HepG2 (cell line): Measurements from ENCODE around the gene CBX5. TPM values are rescaled to one million over a fixed set of nuclear protein-coding genes. Genes with fewer than 3 reads are reported as not detected.
A peak's percentile ranks its signal among the peaks of the same experiment; 100 is the strongest.

Source experiments
- DNMT3B ChIP-seq: conservative IDR thresholded peaks from 2 replicates; pipeline ENCODE4 v1.6.1; 2016; ENCODE audit warnings: missing biosample characterization, control low read depth
- FOXC1 ChIP-seq: sonication (generic); formaldehyde crosslinking; IDR thresholded peaks from 2 replicates; pipeline ENCODE4 v1.8.0; 2022; ENCODE audit warnings: mild to moderate bottlenecking, missing genetic modification reagents, borderline replicate concordance
- HMGA1 ChIP-seq: sonication (generic); formaldehyde crosslinking; conservative IDR thresholded peaks from 2 replicates; pipeline ENCODE4 v1.4.0; 2020; ENCODE audit warnings: missing genetic modification reagents
- ISL2 ChIP-seq: sonication (generic); formaldehyde crosslinking; IDR thresholded peaks from 2 replicates; pipeline ENCODE4 v1.5.0; 2020; ENCODE audit warnings: missing genetic modification reagents
- NFE2L1 ChIP-seq: sonication (generic); formaldehyde crosslinking; IDR thresholded peaks from 2 replicates; pipeline ENCODE4 v1.4.0; 2020; ENCODE audit warnings: missing genetic modification reagents, mild to moderate bottlenecking, borderline replicate concordance
- SNAI1 ChIP-seq: sonication (generic); formaldehyde crosslinking; IDR thresholded peaks from 2 replicates; pipeline ENCODE4 v1.5.0; 2020; ENCODE audit warnings: mild to moderate bottlenecking, missing genetic modification reagents, borderline replicate concordance
- ZNF224 ChIP-seq: sonication (generic); formaldehyde crosslinking; IDR thresholded peaks from 2 replicates; pipeline ENCODE4 v1.5.0; 2020; ENCODE audit warnings: mild to moderate bottlenecking, missing genetic modification reagents
- ZNF546 ChIP-seq: sonication (generic); formaldehyde crosslinking; conservative IDR thresholded peaks from 2 replicates; pipeline ENCODE4 v1.8.1; 2023; ENCODE audit warnings: mild to moderate bottlenecking, missing genetic modification reagents
- ZNF556 ChIP-seq: sonication (generic); formaldehyde crosslinking; IDR thresholded peaks from 2 replicates; pipeline ENCODE4 v1.4.0; 2020; ENCODE audit warnings: mild to moderate bottlenecking, missing genetic modification reagents, borderline replicate concordance
- ZNF567 ChIP-seq: sonication (generic); formaldehyde crosslinking; IDR thresholded peaks from 2 replicates; pipeline ENCODE4 v1.8.1; 2023; ENCODE audit warnings: mild to moderate bottlenecking, missing genetic modification reagents, borderline replicate concordance
- polyA plus RNA-seq, 8 experiments: library from polyadenylated mRNA; depleted of rRNA in 3 of 8; stranded (reverse) in 7 of 8; unstranded in 1 of 8; fragments of >200 nt; fragmentation: Illumina TruSeq in 4 of 8; extraction: Trizol in 4 of 8; gene quantifications; 2 replicates each; pipeline versions ENCODE4 v1.2.1 to v1.2.3, GENCODE V29; 2011 to 2016; ENCODE audit warnings: low read depth in 4 of 8, missing spikeins in 1 of 8, mixed read lengths in 1 of 8; ENCODE audit not compliant: insufficient read depth in 1 of 8
- total RNA-seq, 5 experiments: library from RNA; depleted of rRNA; stranded (reverse); fragments of >200 nt; fragmentation: Illumina TruSeq; extraction: Trizol; gene quantifications; 2 replicates each; pipeline ENCODE4 v1.2.3, GENCODE V29; 2016; ENCODE audit warnings: low read depth in 1 of 5
- TF ChIP-seq, protein P1 (sequence below): sonication (generic); formaldehyde crosslinking; IDR thresholded peaks from 2 replicates; pipeline ENCODE4 v1.4.0; 2020; ENCODE audit warnings: missing genetic modification reagents, borderline replicate concordance
- TF ChIP-seq, protein P2 (sequence below): IDR thresholded peaks from 2 replicates; pipeline ENCODE4 v1.6.1; 2016
- TF ChIP-seq, protein P3 (sequence below): sonication (generic); formaldehyde crosslinking; IDR thresholded peaks from 2 replicates; pipeline ENCODE4 v1.5.0; 2020; ENCODE audit warnings: mild to moderate bottlenecking, missing genetic modification reagents
- TF ChIP-seq, protein P4 (sequence below): sonication (generic); formaldehyde crosslinking; IDR thresholded peaks from 2 replicates; pipeline ENCODE4 v1.8.0; 2022; ENCODE audit warnings: mild to moderate bottlenecking, missing genetic modification reagents, borderline replicate concordance
- TF ChIP-seq, protein P5 (sequence below): IDR thresholded peaks from 2 replicates; pipeline ENCODE4 v1.6.1; 2016; ENCODE audit warnings: missing biosample characterization, missing genetic modification reagents, low read depth
- TF ChIP-seq, protein P6 (sequence below): sonication (generic); formaldehyde crosslinking; IDR thresholded peaks from 2 replicates; pipeline ENCODE4 v1.4.0; 2020; ENCODE audit warnings: missing genetic modification reagents, borderline replicate concordance

The CBX5 gene
- total and polyA plus RNA-seq, 2 of the 13 experiments (the other 11 are each of a cell fraction or from before 2014, with no cell fraction given), result 16.0 to 22.2 TPM

DNA sequence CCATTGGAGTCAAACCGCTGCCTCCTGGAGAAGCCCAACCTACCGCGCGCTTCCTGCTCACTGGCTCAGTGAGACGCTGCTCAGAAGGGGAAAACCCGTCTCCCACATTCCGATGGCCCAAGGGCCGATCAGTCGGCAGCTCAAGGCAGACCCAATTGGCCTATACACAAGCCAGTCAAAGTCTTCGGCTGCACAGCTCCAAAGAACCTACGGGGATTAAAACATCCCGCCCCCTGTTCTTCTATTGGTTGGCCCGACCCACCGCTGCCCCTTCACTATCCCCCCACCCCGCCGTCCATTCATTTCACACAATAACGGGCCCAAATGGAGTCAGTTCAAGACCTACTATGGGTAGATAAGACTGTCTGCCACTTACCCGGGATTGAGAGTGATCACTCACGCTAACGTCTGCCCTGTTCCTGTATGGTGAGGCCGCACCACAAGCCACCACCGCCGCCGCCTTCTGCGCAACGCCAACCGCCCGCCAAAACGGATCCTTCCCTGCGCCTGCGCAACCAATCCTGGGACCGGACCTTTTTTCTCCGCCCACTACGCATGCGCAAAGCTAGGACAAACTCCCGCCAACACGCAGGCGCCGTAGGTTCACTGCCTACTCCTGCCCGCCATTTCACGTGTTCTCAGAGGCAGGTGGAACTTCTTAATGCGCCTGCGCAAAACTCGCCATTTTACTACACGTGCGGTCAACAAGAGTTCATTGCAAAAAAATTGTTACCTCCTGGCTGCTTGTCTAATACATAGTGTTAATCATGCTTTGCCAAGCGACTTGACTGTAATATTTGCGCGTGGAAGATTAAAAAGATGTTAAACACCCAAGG, at the start of gene CBX5 (continued):
- peak; percentile 93; the same call in 1 of the 2 replicates for TF ChIP-seq SNAI1
- TF ChIP-seq DNMT3B (CRISPR knock-in tag), result no peak; the same call in 1 of the 2 replicates
- TF ChIP-seq NFE2L1 (CRISPR knock-in tag), result no peak
- TF ChIP-seq, protein P1, sequence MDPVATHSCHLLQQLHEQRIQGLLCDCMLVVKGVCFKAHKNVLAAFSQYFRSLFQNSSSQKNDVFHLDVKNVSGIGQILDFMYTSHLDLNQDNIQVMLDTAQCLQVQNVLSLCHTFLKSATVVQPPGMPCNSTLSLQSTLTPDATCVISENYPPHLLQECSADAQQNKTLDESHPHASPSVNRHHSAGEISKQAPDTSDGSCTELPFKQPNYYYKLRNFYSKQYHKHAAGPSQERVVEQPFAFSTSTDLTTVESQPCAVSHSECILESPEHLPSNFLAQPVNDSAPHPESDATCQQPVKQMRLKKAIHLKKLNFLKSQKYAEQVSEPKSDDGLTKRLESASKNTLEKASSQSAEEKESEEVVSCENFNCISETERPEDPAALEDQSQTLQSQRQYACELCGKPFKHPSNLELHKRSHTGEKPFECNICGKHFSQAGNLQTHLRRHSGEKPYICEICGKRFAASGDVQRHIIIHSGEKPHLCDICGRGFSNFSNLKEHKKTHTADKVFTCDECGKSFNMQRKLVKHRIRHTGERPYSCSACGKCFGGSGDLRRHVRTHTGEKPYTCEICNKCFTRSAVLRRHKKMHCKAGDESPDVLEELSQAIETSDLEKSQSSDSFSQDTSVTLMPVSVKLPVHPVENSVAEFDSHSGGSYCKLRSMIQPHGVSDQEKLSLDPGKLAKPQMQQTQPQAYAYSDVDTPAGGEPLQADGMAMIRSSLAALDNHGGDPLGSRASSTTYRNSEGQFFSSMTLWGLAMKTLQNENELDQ (CRISPR knock-in tag), result no peak
- TF ChIP-seq, protein P2, sequence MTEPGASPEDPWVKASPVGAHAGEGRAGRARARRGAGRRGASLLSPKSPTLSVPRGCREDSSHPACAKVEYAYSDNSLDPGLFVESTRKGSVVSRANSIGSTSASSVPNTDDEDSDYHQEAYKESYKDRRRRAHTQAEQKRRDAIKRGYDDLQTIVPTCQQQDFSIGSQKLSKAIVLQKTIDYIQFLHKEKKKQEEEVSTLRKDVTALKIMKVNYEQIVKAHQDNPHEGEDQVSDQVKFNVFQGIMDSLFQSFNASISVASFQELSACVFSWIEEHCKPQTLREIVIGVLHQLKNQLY (CRISPR knock-in tag), result no peak
- TF ChIP-seq ZNF224 (CRISPR knock-in tag), result 0 out of 2 replicates have a peak, but pooled peaks have one; percentile 46
- TF ChIP-seq, protein P3, sequence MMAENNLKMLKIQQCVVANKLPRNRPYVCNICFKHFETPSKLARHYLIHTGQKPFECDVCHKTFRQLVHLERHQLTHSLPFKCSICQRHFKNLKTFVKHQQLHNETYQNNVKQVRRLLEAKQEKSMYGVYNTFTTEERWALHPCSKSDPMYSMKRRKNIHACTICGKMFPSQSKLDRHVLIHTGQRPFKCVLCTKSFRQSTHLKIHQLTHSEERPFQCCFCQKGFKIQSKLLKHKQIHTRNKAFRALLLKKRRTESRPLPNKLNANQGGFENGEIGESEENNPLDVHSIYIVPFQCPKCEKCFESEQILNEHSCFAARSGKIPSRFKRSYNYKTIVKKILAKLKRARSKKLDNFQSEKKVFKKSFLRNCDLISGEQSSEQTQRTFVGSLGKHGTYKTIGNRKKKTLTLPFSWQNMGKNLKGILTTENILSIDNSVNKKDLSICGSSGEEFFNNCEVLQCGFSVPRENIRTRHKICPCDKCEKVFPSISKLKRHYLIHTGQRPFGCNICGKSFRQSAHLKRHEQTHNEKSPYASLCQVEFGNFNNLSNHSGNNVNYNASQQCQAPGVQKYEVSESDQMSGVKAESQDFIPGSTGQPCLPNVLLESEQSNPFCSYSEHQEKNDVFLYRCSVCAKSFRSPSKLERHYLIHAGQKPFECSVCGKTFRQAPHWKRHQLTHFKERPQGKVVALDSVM (CRISPR knock-in tag), result 0 out of 2 replicates have a peak, but pooled peaks have one; percentile 15
- TF ChIP-seq, protein P4, sequence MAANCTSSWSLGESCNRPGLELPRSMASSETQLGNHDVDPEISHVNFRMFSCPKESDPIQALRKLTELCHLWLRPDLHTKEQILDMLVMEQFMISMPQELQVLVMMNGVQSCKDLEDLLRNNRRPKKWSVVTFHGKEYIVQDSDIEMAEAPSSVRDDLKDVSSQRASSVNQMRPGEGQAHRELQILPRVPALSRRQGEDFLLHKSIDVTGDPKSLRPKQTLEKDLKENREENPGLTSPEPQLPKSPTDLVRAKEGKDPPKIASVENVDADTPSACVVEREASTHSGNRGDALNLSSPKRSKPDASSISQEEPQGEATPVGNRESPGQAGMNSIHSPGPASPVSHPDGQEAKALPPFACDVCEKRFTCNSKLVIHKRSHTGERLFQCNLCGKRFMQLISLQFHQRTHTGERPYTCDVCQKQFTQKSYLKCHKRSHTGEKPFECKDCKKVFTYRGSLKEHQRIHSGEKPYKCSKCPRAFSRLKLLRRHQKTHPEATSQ, result no peak
- peak; percentile 96 for TF ChIP-seq ZNF546 (CRISPR knock-in tag)
- TF ChIP-seq, protein P5, sequence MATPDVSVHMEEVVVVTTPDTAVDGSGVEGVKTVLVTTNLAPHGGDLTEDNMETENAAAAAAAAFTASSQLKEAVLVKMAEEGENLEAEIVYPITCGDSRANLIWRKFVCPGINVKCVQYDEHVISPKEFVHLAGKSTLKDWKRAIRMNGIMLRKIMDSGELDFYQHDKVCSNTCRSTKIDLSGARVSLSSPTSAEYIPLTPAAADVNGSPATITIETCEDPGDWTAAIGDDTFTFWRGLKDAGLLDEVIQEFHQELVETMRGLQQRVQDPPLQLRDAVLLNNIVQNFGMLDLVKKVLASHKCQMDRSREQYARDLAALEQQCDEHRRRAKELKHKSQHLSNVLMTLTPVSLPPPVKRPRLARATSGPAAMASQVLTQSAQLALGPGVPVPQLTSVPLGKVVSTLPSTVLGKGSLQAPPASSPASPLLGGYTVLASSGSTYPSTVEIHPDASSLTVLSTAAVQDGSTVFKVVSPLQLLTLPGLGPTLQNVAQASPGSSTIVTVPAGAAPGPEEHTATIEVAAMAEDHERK (CRISPR knock-in tag), result no peak
- no peak for TF ChIP-seq HMGA1
- TF ChIP-seq ZNF567, result no peak; the same call in 1 of the 2 replicates
- no peak; the same call in 1 of the 2 replicates for TF ChIP-seq FOXC1
- TF ChIP-seq ZNF556 (CRISPR knock-in tag), result no peak
- TF ChIP-seq, protein P6, sequence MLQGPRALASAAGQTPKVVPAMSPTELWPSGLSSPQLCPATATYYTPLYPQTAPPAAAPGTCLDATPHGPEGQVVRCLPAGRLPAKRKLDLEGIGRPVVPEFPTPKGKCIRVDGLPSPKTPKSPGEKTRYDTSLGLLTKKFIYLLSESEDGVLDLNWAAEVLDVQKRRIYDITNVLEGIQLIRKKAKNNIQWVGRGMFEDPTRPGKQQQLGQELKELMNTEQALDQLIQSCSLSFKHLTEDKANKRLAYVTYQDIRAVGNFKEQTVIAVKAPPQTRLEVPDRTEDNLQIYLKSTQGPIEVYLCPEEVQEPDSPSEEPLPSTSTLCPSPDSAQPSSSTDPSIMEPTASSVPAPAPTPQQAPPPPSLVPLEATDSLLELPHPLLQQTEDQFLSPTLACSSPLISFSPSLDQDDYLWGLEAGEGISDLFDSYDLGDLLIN (CRISPR knock-in tag), result peak; percentile 43; the same call in 1 of the 2 replicates
- TF ChIP-seq ISL2 (CRISPR knock-in tag), result no peak; the same call in none of the 2 replicates
